ENCODE measurements around the gene DSCAML1. TPM values are rescaled to one million over a fixed set of nuclear protein-coding genes. Genes with fewer than 3 reads are reported as not detected.
"Not testable (repeated sequence)": the region's sequence is repeated elsewhere in the genome, so short reads cannot be mapped to it uniquely, and the experiment has no call there.

The DSCAML1 gene
- total RNA-seq, 2 donors from 2014 or later: 0.67 to 1.3 TPM

GRCh38 chr11:117816846-117817367, 19.9 kb upstream of the DSCAML1 start:
- no peak for TF ChIP-seq CTCF (IDR thresholded peaks at IDR 0.05)
- Histone ChIP-seq H3K27me3 (no peaks in the 10 kb centered on the region), H3K9me3 (no peaks in the 10 kb centered on the region), H3K27ac (peak overlapping the region; percentile 55 to 76), H3K4me1 (peaks cover 0 to 41% of the 10 kb centered on the region in 2 donors), H3K4me3 (peak overlapping the region; percentile 7 to 11), H3K36me3 (no peaks in the 10 kb centered on the region)
- DNase-seq (ENCODE audit: low spot score): no peak

DNA sequence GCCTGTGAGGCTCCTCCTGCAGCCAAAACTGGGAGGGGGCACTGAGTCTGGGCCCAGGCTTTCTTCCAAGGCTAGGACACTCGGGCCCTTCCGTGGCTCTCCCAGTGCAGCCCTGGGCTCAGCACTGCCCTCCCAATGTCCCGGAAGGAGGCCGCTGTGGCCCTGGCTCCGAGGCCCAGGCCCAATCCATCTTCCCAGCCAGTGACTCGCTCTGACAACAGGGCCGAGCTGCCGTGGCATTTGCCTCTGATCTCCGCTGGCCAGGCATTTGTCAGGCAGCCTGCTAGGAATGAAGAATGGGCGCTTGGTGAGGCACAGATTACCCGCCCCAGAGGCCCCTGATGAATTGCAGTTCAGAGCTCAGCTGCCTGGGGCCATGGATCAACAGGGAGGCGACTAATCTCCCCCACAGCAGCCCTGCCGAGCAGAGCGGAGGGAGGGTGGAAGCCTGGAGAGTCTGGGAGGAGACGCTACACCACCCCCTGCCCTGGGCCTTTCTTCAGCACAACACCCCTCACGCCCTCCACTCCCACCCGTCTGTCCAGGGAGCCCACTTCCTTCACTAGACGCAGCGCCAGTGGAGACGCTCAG, 19.2 kb upstream of the DSCAML1 start:
- H3K9me3 ChIP-seq: no peaks in the 10 kb centered on the region
- no peak overlapping the region for H3K4me3 ChIP-seq
- no peaks in the 10 kb centered on the region for H3K36me3 ChIP-seq
- peak; percentile 74 for DNase-seq (ENCODE audit: low spot score)
- peak overlapping the region; percentile 55 to 76 for H3K27ac ChIP-seq
- TF ChIP-seq CTCF (IDR thresholded peaks at IDR 0.05): no peak
- no peaks in the 10 kb centered on the region for H3K27me3 ChIP-seq
- peaks cover 0 to 41% of the 10 kb centered on the region in 2 donors for H3K4me1 ChIP-seq

GRCh38 chr11:117815262-117815803, 18.3 kb upstream of the DSCAML1 start:
- Histone ChIP-seq H3K4me1 (peaks cover 0 to 41% of the 10 kb centered on the region in 2 donors), H3K4me3 (no peak overlapping the region), H3K9me3 (no peaks in the 10 kb centered on the region), H3K36me3 (no peaks in the 10 kb centered on the region), H3K27ac (peak overlapping the region; percentile 55 to 76), H3K27me3 (no peaks in the 10 kb centered on the region)
- no peak for TF ChIP-seq CTCF (IDR thresholded peaks at IDR 0.05)
- no peak for DNase-seq (ENCODE audit: low spot score)

- H3K4me1 ChIP-seq: peaks cover 0 to 41% of the 10 kb centered on the region in 2 donors
- no peak for TF ChIP-seq CTCF (IDR thresholded peaks at IDR 0.05)
- DNase-seq (ENCODE audit: low spot score): peak; percentile 74
Observed at GRCh38 chr11:117814766-117815261, 17.8 kb upstream of the DSCAML1 start.

DNA sequence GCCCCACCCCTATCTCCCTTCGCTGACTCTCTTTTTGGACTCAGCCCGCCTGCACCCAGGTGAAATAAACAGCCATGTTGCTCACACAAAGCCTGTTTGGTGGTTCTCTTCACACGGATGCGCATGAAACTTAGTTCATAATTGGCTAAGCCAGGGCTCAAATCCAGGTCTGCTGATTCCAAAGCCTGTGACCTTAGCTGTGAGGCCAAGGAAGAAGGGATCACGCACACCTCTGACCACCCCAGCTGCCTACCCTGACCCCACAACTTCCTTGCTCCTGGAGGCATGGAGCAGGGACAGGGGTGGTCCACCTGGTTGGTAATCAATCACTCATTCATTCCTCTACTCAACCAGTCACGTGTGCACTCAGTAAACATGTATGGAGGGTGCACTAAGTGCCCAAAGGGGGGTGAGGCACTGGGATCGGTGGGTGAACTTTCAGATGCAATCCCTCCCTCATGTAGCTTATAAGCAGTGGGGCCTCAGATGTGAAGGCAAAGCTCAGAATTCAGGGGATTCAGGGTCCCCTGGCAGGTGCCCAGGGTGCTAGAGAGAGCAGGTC, 17.3 kb upstream of the DSCAML1 start:
- Histone ChIP-seq H3K4me1 (peaks cover 0 to 41% of the 10 kb centered on the region in 2 donors), H3K9me3 (no peaks in the 10 kb centered on the region), H3K27ac (no peak overlapping the region)

More at GRCh38 chr11:117814766-117815261, 17.8 kb upstream of the DSCAML1 start:
- H3K36me3 ChIP-seq: no peaks in the 10 kb centered on the region
- no peaks in the 10 kb centered on the region for H3K9me3 ChIP-seq
- no peaks in the 10 kb centered on the region for H3K27me3 ChIP-seq
- no peak overlapping the region for H3K4me3 ChIP-seq
- H3K27ac ChIP-seq: peak overlapping the region in 1 of 2 donors; percentile 76

GRCh38 chr11:117810056-117810451, 13.0 kb upstream of the DSCAML1 start:
- not testable (repeated sequence) for H3K36me3 ChIP-seq; H3K4me3 ChIP-seq; DNase-seq (ENCODE audit: low spot score); H3K27me3 ChIP-seq; H3K9me3 ChIP-seq
- H3K27ac ChIP-seq: peak overlapping the region in 1 of 2 donors; percentile 64
- H3K4me1 ChIP-seq: peaks cover 0 to 25% of the 10 kb centered on the region in 2 donors

More for the DNA sequence above, 17.3 kb upstream of the DSCAML1 start:
- Histone ChIP-seq H3K4me3 (no peak overlapping the region), H3K36me3 (no peaks in the 10 kb centered on the region), H3K27me3 (no peaks in the 10 kb centered on the region)
- DNase-seq (ENCODE audit: low spot score): no peak
- TF ChIP-seq CTCF (IDR thresholded peaks at IDR 0.05): no peak

All from right atrium auricular region (tissue), 2 donors.